ENCODE data around the gene NHERF2.
"Not testable (repeated sequence)": the region's sequence is repeated elsewhere in the genome, so short reads cannot be mapped to it uniquely, and the experiment has no call there.

The NHERF2 gene

GRCh38 chr16:2025878-2026460 lies 733 bp upstream of the NHERF2 start:
- DNase-seq (ENCODE audit: low read depth in 3 of 3, low spot score in 1 of 3) = no peak

GRCh38 chr16:2027024-2028010 lies 615 bp downstream of the NHERF2 start:
- no peak for DNase-seq (ENCODE audit: low read depth in 3 of 3, low spot score in 1 of 3)

GRCh38 chr16:2028146-2028545 lies 1.4 kb downstream of the NHERF2 start:
- DNase-seq (ENCODE audit: low read depth in 3 of 3, low spot score in 1 of 3) = no peak

GRCh38 chr16:2028620-2029220 lies 2.0 kb downstream of the NHERF2 start:
- no peak for DNase-seq (ENCODE audit: low read depth in 3 of 3, low spot score in 1 of 3)

GRCh38 chr16:2029350-2029749 lies 2.6 kb downstream of the NHERF2 start:
- no peak for DNase-seq (ENCODE audit: low read depth in 3 of 3, low spot score in 1 of 3)

GRCh38 chr16:2030036-2030435 lies 3.3 kb downstream of the NHERF2 start:
- DNase-seq (ENCODE audit: low read depth in 3 of 3, low spot score in 1 of 3) = no peak

GRCh38 chr16:2031081-2031577 lies 4.4 kb downstream of the NHERF2 start:
- DNase-seq (ENCODE audit: low read depth in 3 of 3, low spot score in 1 of 3) = no peak

- no peak for DNase-seq (ENCODE audit: low read depth in 3 of 3, low spot score in 1 of 3)
These were observed 5.8 kb downstream of the NHERF2 start for GRCh38 chr16:2032285-2033056.

GRCh38 chr16:2033057-2033908 lies 6.6 kb downstream of the NHERF2 start:
- DNase-seq (ENCODE audit: low read depth in 3 of 3, low spot score in 1 of 3) = no peak

- DNase-seq (ENCODE audit: low read depth in 3 of 3, low spot score in 1 of 3) = not testable (repeated sequence)
These were observed 7.4 kb downstream of the NHERF2 start for GRCh38 chr16:2033909-2034695.

- DNase-seq (ENCODE audit: low read depth in 3 of 3, low spot score in 1 of 3) = no peak
These were observed 8.2 kb downstream of the NHERF2 start for GRCh38 chr16:2034696-2035430.

GRCh38 chr16:2035431-2036199 lies 8.9 kb downstream of the NHERF2 start:
- no peak for DNase-seq (ENCODE audit: low read depth in 3 of 3, low spot score in 1 of 3)

GRCh38 chr16:2036200-2036966 lies 9.7 kb downstream of the NHERF2 start:
- DNase-seq (ENCODE audit: low read depth in 3 of 3, low spot score in 1 of 3) = no peak

- DNase-seq (ENCODE audit: low read depth in 3 of 3, low spot score in 1 of 3) = no peak
These were observed 10.4 kb downstream of the NHERF2 start for GRCh38 chr16:2037115-2037514.

- DNase-seq (ENCODE audit: low read depth in 3 of 3, low spot score in 1 of 3) = no peak
These were observed 11.1 kb downstream of the NHERF2 start for GRCh38 chr16:2037647-2038381.

Data from stimulated activated CD4-positive, alpha-beta T cell treated with anti-CD3 and anti-CD28 coated beads, TNF-alpha, amount 100 ng/mL, for 1 hour (primary cell).